Fibroblast of skin of left quadriceps (primary cell): ENCODE measurements around the gene TP53TG3.
"Not testable (repeated sequence)": the region's sequence is repeated elsewhere in the genome, so short reads cannot be mapped to it uniquely, and the experiment has no call there.

Source experiments
- DNase-seq, 2 experiments: peaks; one replicate each; pipeline ENCODE4 v3.0.0-alpha.2; 2013; ENCODE audit warnings: low read depth in 2 of 2

Gene TP53TG3, protein sequence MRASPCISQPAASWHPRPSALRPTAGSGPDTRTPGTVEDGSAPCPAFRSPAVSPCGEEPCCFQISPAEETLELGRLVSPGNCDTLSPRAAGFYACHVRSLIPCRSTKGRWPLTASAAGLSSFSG

DNA sequence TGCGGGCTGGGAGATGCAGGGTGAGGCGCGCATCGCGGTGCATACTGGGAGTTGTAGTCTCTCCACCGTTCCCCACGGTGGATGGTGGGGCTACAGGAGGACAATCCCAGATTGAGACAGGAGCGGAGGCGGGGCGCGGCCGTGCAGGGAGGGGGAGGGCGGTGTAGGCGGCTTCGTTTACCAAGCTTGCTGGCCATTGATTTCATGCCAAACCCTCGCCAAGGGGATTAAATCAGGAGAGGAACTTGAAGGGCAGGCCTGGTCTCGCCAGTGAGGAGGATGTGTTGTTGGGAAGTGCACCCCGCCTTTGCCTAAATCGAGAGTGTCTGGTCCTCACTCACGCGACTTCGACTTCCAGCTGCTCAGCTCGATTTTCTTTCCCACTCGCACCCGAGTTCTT lies at the start of gene TP53TG3:
TSS of gene TP53TG3 (minus strand) at position 101 of the 400 bp plus-strand sequence. CDS start at position 33, 68 bp downstream.
- not testable (repeated sequence) for DNase-seq

DNA sequence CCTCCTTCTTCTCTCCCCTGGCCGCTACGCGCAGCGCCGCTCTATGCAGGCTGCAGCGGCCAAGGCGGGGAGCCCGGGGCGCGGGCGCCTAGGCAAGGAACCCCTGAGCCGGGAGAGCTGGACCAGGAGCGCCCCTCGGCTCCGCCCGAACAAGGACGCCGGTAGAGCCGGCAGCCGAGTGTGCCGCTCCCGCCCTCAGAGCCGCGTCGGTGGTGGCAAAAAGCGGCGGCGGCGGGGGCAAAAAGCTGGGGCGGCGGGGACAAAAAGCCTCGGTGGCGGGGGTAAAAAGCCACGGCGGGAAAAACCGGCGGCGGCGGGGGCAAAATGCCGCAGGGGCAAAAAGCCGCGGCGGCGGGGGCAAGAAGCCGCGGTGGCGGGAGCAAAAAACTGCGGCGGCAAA lies 25.1 kb downstream of the TP53TG3 start:
- not testable (repeated sequence) for DNase-seq

- not testable (repeated sequence) for DNase-seq
These were observed 28.4 kb downstream of the TP53TG3 start for GRCh38 chr16:32647562-32647961.

- not testable (repeated sequence) for DNase-seq
These were observed 29.2 kb downstream of the TP53TG3 start for GRCh38 chr16:32646780-32647179.

GRCh38 chr16:32646177-32646576 lies 29.8 kb downstream of the TP53TG3 start:
- not testable (repeated sequence) for DNase-seq

DNA sequence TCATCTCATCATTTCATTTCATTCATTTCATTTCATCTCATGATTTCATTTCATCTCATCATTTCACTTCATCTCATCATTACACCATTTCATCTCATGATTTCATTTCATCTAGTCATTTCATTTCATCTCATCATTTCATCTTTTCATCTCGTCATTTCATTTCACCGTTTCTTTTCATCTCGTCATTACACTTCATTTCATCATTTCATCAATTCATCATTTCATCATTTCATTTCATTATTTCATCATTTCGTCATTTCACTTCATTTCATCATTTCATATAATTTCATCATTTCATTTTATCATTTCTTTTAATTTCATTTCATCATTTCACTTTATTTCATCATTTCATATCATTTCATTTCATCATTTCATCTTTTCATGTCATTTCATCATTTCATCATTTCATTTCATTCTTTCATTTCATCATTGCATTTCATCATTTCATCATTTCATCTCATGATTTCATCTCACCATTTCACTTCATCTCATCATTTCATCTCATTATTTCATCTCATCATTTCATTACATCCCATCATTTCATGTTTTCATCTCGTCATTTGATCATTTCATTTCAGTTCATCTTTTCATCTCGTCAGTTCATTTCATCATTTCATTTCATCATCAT lies 30.6 kb downstream of the TP53TG3 start:
- DNase-seq: not testable (repeated sequence)

DNA sequence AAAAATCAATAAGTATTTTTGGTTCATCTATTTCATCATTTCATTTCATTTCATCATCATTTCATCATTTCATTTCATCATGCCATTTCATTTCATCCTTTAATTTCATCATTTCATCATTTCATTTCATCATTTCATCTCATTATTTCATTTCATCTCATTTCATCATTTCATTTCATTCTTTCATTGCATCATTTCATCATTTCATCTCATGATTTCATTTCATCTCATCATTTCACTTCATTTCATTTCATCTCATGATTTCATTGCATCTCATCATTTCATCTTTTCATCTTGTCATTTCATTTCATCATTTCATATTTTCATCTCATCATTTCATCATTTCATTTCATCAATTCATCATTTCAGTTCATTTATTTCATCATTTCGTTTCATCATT lies 31.2 kb downstream of the TP53TG3 start:
- not testable (repeated sequence) for DNase-seq

- DNase-seq: not testable (repeated sequence)
These were observed 38.4 kb downstream of the TP53TG3 start for GRCh38 chr16:32637614-32638013.

DNA sequence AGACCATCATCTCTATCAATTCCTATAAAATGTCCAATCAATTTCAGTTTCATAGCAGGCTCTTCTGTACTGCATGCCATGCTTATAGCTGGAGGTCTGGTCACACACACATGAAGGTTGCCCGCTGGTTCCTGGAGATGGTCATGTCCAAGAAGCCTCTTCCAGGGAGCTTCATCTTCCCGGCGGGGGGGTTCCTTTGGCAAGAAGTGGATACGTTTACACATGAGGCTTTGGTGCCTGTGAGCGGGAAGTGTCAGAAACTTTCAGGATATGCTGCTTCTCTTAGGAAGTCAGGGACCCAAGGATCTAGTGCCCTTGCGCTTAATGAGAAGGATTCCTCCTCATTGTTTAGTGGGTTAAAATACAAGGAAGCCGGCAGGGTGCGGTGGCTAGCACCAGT lies 43.9 kb downstream of the TP53TG3 start:
- not testable (repeated sequence) for DNase-seq
